ENCODE results near the gene TESMIN.

TESMIN gene

DNA sequence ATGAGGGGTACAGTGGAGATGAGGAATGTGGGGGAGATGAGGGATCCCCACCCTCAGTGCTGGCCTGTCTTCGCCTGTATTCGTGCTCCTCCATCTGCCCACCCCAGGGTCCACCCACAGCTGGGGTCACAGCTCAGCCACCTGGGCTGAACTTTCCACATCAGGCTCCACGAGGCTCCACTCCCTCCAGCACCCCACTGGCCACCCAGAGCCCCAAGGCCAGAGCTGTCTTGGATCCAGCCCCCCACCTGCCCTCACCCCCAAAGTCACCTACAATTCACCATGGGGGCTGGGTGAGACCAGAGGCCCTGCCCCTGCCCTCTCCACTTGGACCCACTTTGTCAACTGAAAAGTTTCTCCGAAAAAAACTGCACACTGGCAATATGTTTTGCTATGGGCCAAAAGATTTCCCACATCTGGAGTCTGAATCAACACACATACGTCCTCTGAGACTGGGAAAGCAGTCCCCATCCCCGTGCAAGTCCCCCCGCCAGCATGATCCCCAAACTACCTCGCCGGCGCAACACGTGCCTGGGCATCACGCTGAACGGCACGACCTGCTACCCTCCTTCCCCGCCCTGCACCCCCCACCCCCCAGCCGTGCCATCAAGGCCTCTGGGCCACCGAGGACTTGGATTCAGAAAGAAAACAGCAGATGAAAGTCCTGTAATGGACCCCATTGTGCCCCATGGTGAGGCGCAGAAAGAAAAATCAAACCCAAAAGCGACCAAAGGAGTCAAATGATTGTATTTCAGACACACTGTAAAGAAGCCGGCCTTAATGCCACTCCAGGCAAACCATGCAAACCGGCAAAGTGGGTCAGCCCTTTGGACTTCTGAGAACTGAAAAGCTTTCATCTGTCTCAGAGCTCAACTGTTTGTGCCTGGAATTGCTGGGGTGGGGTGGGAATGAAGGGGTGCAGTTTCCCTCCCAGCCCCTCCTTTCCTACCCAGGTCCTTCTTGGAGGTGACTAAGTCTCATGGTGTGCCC is 83.5 kb downstream of the TESMIN start:
- TF ChIP-seq, protein P1, sequence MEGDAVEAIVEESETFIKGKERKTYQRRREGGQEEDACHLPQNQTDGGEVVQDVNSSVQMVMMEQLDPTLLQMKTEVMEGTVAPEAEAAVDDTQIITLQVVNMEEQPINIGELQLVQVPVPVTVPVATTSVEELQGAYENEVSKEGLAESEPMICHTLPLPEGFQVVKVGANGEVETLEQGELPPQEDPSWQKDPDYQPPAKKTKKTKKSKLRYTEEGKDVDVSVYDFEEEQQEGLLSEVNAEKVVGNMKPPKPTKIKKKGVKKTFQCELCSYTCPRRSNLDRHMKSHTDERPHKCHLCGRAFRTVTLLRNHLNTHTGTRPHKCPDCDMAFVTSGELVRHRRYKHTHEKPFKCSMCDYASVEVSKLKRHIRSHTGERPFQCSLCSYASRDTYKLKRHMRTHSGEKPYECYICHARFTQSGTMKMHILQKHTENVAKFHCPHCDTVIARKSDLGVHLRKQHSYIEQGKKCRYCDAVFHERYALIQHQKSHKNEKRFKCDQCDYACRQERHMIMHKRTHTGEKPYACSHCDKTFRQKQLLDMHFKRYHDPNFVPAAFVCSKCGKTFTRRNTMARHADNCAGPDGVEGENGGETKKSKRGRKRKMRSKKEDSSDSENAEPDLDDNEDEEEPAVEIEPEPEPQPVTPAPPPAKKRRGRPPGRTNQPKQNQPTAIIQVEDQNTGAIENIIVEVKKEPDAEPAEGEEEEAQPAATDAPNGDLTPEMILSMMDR (IDR thresholded peaks at IDR 0.05; ENCODE audit: insufficient read depth, low read depth, low read length, missing control alignments) = no peak
- no peak for DNase-seq (ENCODE audit: low read depth)
- no peak overlapping the region for H3K4me3 ChIP-seq (ENCODE audit: low read length)

DNA sequence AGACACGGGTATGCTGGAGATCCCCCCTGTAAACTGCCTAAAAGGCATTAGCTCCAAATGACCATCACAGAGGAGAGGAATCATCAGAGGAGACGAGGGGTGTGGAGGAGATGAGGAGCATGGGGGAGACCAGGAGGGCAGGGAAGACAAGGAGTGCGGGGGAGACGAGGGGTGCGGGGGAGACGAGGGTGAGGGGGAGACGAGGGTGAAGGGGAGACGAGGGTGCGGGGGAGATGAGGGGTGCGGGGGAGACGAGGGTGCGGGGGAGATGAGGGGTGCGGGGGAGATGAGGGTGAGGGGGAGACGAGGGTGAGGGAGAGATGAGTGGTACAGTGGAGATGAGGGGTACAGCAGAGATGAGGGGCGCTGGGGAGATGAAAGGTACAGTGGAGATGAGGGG is 84.5 kb downstream of the TESMIN start:
- DNase-seq (ENCODE audit: low read depth) = no peak
- TF ChIP-seq, protein P1 (IDR thresholded peaks at IDR 0.05; ENCODE audit: insufficient read depth, low read depth, low read length, missing control alignments) = no peak
- H3K4me3 ChIP-seq (ENCODE audit: low read length) = no peak overlapping the region

DNA sequence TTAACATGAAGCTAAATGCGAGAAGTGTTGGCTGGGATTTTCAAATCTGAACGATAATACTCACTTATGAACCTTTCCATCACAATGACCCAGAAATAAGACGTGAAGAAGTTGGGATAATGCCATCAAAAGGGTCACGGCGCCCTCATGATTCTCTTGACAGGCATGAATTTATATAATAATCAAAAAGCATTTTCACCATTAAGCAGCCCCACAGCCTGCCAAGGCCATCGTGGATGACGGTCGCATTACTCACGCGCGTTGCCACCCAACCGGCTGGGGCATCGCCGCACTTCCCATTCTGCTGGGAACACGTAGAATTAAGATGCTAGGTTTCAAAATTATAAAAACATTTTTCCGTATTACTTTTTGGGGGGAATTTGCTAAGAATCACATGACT is 85.9 kb downstream of the TESMIN start:
- H3K4me3 ChIP-seq (ENCODE audit: low read length) = no peak overlapping the region
- no peak for DNase-seq (ENCODE audit: low read depth)
- TF ChIP-seq, protein P1 (IDR thresholded peaks at IDR 0.05; ENCODE audit: insufficient read depth, low read depth, low read length, missing control alignments) = no peak

- DNase-seq (ENCODE audit: low read depth) = no peak
- TF ChIP-seq, protein P1 (IDR thresholded peaks at IDR 0.05; ENCODE audit: insufficient read depth, low read depth, low read length, missing control alignments) = no peak
- no peak overlapping the region for H3K4me3 ChIP-seq (ENCODE audit: low read length)
These were observed 86.4 kb downstream of the TESMIN start for GRCh38 chr11:68664906-68665305.

DNA sequence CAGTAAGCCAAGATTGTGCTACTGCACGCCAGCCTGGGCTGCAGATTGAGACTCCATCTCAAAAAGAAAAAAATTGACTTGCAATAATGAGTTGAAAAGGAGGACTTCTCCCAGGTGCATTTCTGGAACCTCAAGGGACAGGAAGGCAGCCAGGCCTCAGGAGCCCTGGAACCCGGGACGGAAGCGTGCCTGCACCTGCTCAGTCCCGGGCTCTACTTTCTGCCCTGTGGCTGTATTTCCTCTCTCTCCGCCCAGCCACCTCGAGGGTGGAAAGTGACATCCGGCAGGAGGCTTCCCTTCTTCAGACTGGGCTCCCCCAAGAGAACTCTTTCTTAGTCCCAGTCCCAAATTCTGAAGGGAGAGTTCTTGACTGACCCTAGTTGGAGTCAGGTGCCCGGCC is 87.2 kb downstream of the TESMIN start:
- TF ChIP-seq, protein P1 (IDR thresholded peaks at IDR 0.05; ENCODE audit: insufficient read depth, low read depth, low read length, missing control alignments) = no peak
- no peak overlapping the region for H3K4me3 ChIP-seq (ENCODE audit: low read length)
- no peak for DNase-seq (ENCODE audit: low read depth)

GRCh38 chr11:68663482-68664010 is 87.8 kb downstream of the TESMIN start:
- DNase-seq (ENCODE audit: low read depth) = no peak
- TF ChIP-seq, protein P1 (IDR thresholded peaks at IDR 0.05; ENCODE audit: insufficient read depth, low read depth, low read length, missing control alignments) = no peak

More at GRCh38 chr11:68663482-68664010, 87.8 kb downstream of the TESMIN start:
- no peak overlapping the region for H3K4me3 ChIP-seq (ENCODE audit: low read length)
